HL-60 (cell line): ENCODE measurements around the gene LCE3B.

Experiments used
- DNase-seq, 2 experiments: peaks; one replicate each; pipeline ENCODE4 v3.0.0-alpha.2; 2010 to 2020; ENCODE audit warnings: low read depth in 1 of 2, low spot score in 1 of 2
- H3K27ac ChIP-seq: fragments of 250-450 bp; sonication (Bioruptor Pico); replicated peaks from 2 replicates; pipeline ENCODE4 v1.5.1; 2020; ENCODE audit warnings: mild to moderate bottlenecking, moderate library complexity
- H3K27me3 ChIP-seq: fragments of 250-450 bp; sonication (Bioruptor Pico); 2 replicates; pipeline ENCODE4 v1.5.1; 2021; ENCODE audit warnings: mild to moderate bottlenecking, moderate library complexity; ENCODE audit not compliant: insufficient read depth, poor library complexity, severe bottlenecking
- H3K4me3 ChIP-seq: replicated peaks from 2 replicates; pipeline ENCODE4 v1.5.1; 2011; ENCODE audit warnings: mild to moderate bottlenecking, control low read depth, low read length; ENCODE audit not compliant: insufficient read depth
- GABPA ChIP-seq: IDR thresholded peaks from 2 replicates; pipeline ENCODE4 v1.6.1; 2012; ENCODE audit warnings: low read depth
- POLR2AphosphoS5 ChIP-seq: IDR thresholded peaks from 2 replicates; pipeline ENCODE4 v1.6.1; 2012; ENCODE audit warnings: low read depth
- SPI1 ChIP-seq: IDR thresholded peaks from 2 replicates; pipeline ENCODE4 v1.6.1; 2012; ENCODE audit warnings: low read depth, mild to moderate bottlenecking, borderline replicate concordance
- TF ChIP-seq, protein P1 (sequence below): IDR thresholded peaks from one replicate; pipeline ENCODE4 v1.5.1; 2011; ENCODE audit warnings: low read length, control low read depth, inconsistent platforms; ENCODE audit not compliant: insufficient read depth
- TF ChIP-seq, protein P2 (sequence below): IDR thresholded peaks from 2 replicates; pipeline ENCODE4 v1.6.1; 2012; ENCODE audit warnings: low read depth; ENCODE audit not compliant: insufficient replicate concordance

Gene LCE3B

DNA sequence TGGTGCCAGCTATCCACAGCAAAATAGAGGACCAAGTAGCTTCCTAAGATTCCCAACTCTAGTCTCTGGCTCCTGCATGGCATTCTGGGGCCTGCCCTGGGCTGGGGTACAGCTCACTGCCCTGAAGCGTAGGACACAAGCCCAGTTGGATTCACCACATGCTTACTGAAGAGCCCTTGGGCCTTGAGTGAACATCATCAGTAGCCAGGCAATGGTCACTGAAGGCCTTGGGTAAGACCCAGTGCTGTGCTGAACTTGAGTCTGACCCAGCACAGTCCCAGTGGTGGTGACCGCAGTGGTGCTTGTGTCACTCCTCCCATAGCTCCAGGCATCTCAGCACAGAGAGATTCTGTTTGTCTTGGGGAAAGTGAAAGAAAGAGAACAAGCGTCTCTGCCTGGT is 17.0 kb downstream of the LCE3B start:
- H3K4me3 ChIP-seq: no peak overlapping the region
- H3K27ac ChIP-seq: no peak overlapping the region
- TF ChIP-seq, protein P1, sequence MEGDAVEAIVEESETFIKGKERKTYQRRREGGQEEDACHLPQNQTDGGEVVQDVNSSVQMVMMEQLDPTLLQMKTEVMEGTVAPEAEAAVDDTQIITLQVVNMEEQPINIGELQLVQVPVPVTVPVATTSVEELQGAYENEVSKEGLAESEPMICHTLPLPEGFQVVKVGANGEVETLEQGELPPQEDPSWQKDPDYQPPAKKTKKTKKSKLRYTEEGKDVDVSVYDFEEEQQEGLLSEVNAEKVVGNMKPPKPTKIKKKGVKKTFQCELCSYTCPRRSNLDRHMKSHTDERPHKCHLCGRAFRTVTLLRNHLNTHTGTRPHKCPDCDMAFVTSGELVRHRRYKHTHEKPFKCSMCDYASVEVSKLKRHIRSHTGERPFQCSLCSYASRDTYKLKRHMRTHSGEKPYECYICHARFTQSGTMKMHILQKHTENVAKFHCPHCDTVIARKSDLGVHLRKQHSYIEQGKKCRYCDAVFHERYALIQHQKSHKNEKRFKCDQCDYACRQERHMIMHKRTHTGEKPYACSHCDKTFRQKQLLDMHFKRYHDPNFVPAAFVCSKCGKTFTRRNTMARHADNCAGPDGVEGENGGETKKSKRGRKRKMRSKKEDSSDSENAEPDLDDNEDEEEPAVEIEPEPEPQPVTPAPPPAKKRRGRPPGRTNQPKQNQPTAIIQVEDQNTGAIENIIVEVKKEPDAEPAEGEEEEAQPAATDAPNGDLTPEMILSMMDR: no peak
- no peak for TF ChIP-seq SPI1
- TF ChIP-seq GABPA: no peak
- TF ChIP-seq, protein P2, sequence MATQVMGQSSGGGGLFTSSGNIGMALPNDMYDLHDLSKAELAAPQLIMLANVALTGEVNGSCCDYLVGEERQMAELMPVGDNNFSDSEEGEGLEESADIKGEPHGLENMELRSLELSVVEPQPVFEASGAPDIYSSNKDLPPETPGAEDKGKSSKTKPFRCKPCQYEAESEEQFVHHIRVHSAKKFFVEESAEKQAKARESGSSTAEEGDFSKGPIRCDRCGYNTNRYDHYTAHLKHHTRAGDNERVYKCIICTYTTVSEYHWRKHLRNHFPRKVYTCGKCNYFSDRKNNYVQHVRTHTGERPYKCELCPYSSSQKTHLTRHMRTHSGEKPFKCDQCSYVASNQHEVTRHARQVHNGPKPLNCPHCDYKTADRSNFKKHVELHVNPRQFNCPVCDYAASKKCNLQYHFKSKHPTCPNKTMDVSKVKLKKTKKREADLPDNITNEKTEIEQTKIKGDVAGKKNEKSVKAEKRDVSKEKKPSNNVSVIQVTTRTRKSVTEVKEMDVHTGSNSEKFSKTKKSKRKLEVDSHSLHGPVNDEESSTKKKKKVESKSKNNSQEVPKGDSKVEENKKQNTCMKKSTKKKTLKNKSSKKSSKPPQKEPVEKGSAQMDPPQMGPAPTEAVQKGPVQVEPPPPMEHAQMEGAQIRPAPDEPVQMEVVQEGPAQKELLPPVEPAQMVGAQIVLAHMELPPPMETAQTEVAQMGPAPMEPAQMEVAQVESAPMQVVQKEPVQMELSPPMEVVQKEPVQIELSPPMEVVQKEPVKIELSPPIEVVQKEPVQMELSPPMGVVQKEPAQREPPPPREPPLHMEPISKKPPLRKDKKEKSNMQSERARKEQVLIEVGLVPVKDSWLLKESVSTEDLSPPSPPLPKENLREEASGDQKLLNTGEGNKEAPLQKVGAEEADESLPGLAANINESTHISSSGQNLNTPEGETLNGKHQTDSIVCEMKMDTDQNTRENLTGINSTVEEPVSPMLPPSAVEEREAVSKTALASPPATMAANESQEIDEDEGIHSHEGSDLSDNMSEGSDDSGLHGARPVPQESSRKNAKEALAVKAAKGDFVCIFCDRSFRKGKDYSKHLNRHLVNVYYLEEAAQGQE: no peak
- TF ChIP-seq POLR2AphosphoS5: no peak
- H3K27me3 ChIP-seq: no peaks in the 10 kb centered on the region
- DNase-seq: no peak

DNA sequence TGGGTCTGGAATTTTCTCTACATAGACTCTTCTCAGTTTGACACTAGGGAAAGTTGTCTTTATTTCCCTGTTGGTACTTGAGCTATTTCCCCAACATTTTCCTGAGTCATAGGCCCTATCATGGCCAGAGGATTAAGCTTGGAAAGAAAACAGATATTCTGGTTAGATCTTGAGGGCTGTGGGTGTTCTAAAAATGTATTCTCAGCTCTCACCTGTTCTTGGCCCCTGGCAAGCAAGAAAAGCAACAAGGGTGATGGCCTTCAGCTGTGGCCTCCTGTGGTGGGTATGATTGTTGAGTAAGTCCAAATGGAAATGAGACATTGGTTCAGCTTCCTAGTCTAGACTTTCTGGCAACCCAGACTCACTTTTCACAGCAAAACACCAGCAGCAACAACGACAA is 26.7 kb downstream of the LCE3B start:
- Histone ChIP-seq H3K4me3 (no peak overlapping the region), H3K27me3 (no peaks in the 10 kb centered on the region), H3K27ac (no peak overlapping the region)
- DNase-seq: no peak
- TF ChIP-seq, protein P1: no peak
- TF ChIP-seq, protein P2: no peak
- TF ChIP-seq GABPA (no peak), POLR2AphosphoS5 (no peak), SPI1 (no peak)

DNA sequence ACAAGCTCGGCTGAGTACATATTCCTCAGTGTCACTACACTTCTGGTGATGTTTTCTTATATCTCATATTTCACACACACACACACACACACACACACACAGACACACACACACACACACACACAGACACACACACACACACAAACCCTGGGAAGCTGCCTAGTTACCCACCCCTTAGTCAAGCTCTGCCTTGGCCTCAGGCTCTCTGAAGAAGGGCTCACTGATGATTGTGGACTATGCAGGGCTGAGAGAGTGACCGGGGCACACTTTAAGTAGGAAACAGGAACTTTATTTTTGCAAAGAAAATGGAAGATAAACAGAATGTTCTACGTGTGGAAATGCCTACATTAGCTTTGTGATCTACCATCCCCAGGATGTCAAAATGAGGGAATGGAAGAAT is 30.3 kb downstream of the LCE3B start:
- no peak overlapping the region for H3K4me3 ChIP-seq
- no peaks in the 10 kb centered on the region for H3K27me3 ChIP-seq
- no peak for DNase-seq
- TF ChIP-seq, protein P1: no peak
- TF ChIP-seq, protein P2: no peak
- TF ChIP-seq POLR2AphosphoS5 (no peak), SPI1 (no peak), GABPA (no peak)
- no peak overlapping the region for H3K27ac ChIP-seq
